ENCODE data around the gene SMS.

GRCh38 chrX:22026731-22027130 lies 86.2 kb downstream of the SMS start:
- TF ChIP-seq EP300 (IDR thresholded peaks at IDR 0.05) (no peak), CTCF (IDR thresholded peaks at IDR 0.05) (no peak)
